Mesothelial cell of epicardium (in vitro differentiated cells): ENCODE data around the gene APMAP. TPM values are rescaled to one million over a fixed set of nuclear protein-coding genes. Genes with fewer than 3 reads are reported as not detected.

Source experiments
- DNase-seq, 2 experiments: peaks; one replicate each; pipeline ENCODE4 v3.0.0; 2021; ENCODE audit warnings: low spot score in 2 of 2; ENCODE audit not compliant: unreplicated experiment in 2 of 2
- H3K27ac Mint-ChIP-seq: 2 replicates; pipeline ENCODE4 v1.8.0; 2021; ENCODE audit warnings: mixed read lengths
- H3K27me3 Mint-ChIP-seq: 2 replicates; pipeline ENCODE4 v1.8.0; 2021; ENCODE audit warnings: low read depth, mixed read lengths
- H3K36me3 Mint-ChIP-seq: 2 replicates; pipeline ENCODE4 v1.8.0; 2021; ENCODE audit warnings: mixed read lengths
- H3K4me1 Mint-ChIP-seq: 2 replicates; pipeline ENCODE4 v1.8.0; 2021; ENCODE audit warnings: mixed read lengths
- H3K4me3 Mint-ChIP-seq: 2 replicates; pipeline ENCODE4 v1.8.0; 2021; ENCODE audit warnings: mild to moderate bottlenecking, moderate library complexity, mixed read lengths
- H3K9me3 Mint-ChIP-seq: 2 replicates; pipeline ENCODE4 v1.8.0; 2021; ENCODE audit warnings: mixed read lengths
- total RNA-seq: library from RNA; stranded (reverse); gene quantifications from 3 replicates; pipeline ENCODE4 v1.2.1, GENCODE V29; 2021
- TF ChIP-seq, protein P1 (sequence below): fragments of 200-600 bp; sonication (generic); IDR thresholded peaks from one replicate; pipeline ENCODE4 v1.5.0; 2021; ENCODE audit warnings: antibody characterized with exemption; ENCODE audit not compliant: unreplicated experiment

Gene APMAP
- total RNA-seq, 1 donor from 2014 or later = 77.4 TPM

DNA sequence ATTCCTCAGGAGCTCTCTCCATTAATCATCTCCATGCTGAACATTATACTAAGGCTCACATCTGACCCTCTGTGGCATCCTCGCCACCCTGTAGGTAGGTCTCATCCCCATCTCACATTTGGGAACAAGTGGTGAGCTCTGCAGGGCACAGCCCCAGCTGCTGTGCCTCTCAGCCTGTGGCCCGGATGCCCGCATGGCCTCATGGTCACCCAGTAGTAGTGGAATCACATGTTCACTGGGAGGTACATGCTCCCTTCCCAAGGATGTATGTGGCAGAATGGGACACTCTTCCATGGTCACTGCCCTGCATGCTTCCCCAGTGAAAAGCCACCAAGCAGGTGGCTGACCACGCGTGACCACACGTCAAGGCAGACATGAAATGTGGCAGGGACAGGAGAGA is 26.3 kb upstream of the APMAP start:
- H3K36me3 Mint-ChIP-seq = no peaks in the 10 kb centered on the region
- peaks cover 9% of the 10 kb centered on the region for H3K27me3 Mint-ChIP-seq
- no peak for DNase-seq
- H3K4me1 Mint-ChIP-seq = peaks cover 13% of the 10 kb centered on the region
- TF ChIP-seq, protein P1, sequence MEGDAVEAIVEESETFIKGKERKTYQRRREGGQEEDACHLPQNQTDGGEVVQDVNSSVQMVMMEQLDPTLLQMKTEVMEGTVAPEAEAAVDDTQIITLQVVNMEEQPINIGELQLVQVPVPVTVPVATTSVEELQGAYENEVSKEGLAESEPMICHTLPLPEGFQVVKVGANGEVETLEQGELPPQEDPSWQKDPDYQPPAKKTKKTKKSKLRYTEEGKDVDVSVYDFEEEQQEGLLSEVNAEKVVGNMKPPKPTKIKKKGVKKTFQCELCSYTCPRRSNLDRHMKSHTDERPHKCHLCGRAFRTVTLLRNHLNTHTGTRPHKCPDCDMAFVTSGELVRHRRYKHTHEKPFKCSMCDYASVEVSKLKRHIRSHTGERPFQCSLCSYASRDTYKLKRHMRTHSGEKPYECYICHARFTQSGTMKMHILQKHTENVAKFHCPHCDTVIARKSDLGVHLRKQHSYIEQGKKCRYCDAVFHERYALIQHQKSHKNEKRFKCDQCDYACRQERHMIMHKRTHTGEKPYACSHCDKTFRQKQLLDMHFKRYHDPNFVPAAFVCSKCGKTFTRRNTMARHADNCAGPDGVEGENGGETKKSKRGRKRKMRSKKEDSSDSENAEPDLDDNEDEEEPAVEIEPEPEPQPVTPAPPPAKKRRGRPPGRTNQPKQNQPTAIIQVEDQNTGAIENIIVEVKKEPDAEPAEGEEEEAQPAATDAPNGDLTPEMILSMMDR = no peak
- H3K27ac Mint-ChIP-seq = no peak overlapping the region
- H3K4me3 Mint-ChIP-seq = no peak overlapping the region
- H3K9me3 Mint-ChIP-seq = no peaks in the 10 kb centered on the region

DNA sequence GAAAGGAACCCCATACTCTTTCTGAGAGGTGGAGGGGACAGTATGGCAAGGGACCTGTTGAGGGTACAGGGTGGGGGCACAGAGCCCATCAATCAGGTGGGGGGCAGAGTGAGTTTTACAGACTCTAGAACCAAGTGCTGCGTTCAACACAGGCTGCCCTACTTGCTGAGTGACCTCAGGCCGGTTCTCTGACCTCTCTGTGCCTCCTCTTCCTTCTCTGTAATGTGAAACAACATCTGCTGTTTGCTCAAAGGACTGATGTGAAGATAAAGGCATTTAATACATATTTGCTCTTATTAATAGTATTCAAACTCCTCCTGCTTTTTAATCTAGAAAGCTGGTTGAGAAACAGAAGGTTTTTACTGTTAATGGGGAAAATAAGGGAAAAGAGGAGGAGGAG is 25.9 kb upstream of the APMAP start:
- DNase-seq = no peak

DNA sequence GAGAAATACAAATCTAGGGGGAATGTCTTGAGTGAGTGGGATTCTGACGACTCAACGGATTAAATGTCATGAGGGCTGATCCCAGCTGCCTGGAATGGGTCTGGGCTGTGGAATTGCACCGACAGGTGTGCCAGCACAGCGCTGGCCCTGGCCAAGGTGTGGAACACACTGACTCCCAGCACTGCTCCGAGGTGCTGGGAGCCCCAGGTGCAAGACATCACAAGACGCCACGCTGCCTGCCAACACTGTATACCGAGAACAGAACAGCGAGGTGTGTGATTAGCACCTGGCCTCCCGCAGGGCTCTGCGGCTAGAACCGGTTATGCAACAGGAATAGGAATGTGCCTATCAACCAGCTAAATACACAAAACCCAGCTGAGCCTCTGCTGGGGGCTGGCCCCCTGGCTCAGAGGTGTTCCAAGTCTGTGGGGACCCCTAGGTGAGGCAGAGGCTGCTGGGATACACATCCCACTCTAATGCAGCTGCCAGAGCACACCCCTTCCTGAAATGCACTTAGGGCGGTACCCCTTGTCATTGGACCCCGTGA is 24.8 kb upstream of the APMAP start:
- H3K36me3 Mint-ChIP-seq = no peaks in the 10 kb centered on the region
- peaks cover 13% of the 10 kb centered on the region for H3K4me1 Mint-ChIP-seq
- no peaks in the 10 kb centered on the region for H3K9me3 Mint-ChIP-seq
- no peak for DNase-seq
- no peak overlapping the region for H3K27ac Mint-ChIP-seq
- TF ChIP-seq, protein P1 = no peak
- no peak overlapping the region for H3K4me3 Mint-ChIP-seq
- peaks cover 9% of the 10 kb centered on the region for H3K27me3 Mint-ChIP-seq

More for the DNA sequence above, 25.9 kb upstream of the APMAP start:
- Mint-ChIP-seq H3K4me1 (peaks cover 13% of the 10 kb centered on the region), H3K27me3 (peaks cover 9% of the 10 kb centered on the region), H3K27ac (no peak overlapping the region), H3K36me3 (no peaks in the 10 kb centered on the region), H3K9me3 (no peaks in the 10 kb centered on the region), H3K4me3 (no peak overlapping the region)
- TF ChIP-seq, protein P1 = no peak

DNA sequence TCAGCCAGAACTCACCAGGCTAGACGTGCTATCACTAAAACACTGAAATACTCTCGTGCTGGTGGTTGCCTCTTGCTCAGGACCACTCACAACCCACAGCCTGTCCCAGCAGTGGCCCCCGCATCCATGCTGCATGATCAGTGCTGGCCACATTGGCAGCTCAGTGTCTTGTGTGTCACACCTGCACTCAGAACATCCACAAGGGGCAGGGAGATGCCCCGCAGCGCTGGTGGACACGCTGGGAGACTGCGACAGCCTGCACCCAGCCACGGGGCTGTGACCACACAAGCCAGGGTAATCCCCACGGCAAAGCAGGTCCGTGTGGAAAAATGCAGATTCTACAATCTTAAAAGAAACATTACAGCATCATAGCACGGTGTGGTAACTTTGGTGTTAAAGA is 23.9 kb upstream of the APMAP start:
- Mint-ChIP-seq H3K4me3 (no peak overlapping the region), H3K27me3 (peaks cover 9% of the 10 kb centered on the region), H3K4me1 (peaks cover 13% of the 10 kb centered on the region), H3K36me3 (no peaks in the 10 kb centered on the region), H3K9me3 (no peaks in the 10 kb centered on the region), H3K27ac (no peak overlapping the region)
- TF ChIP-seq, protein P1 = no peak
- no peak for DNase-seq

DNA sequence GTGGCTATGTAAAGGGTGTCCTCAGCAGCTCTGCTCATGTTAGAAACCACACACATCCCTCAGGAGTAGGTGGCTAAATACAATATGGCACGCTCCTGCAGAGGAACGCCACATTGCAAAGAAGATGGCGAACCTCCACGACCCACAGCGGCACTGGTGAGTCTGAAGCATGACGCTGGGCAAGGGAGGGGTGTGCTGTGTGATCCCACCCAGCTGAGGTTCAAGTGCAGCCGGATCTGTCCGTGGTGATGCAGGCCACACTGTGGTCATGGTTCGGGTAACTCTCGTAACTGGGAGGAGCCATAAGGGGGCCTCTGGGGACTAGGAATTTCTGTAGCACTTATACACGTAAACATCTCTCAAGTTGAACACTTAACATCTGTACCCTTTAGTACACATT is 23.4 kb upstream of the APMAP start:
- TF ChIP-seq, protein P1 = no peak
- peaks cover 12% of the 10 kb centered on the region for H3K27me3 Mint-ChIP-seq
- peaks cover 13% of the 10 kb centered on the region for H3K4me1 Mint-ChIP-seq
- no peak overlapping the region for H3K27ac Mint-ChIP-seq
- no peak for DNase-seq
- H3K36me3 Mint-ChIP-seq = no peaks in the 10 kb centered on the region
- H3K4me3 Mint-ChIP-seq = no peak overlapping the region
- H3K9me3 Mint-ChIP-seq = no peaks in the 10 kb centered on the region

DNA sequence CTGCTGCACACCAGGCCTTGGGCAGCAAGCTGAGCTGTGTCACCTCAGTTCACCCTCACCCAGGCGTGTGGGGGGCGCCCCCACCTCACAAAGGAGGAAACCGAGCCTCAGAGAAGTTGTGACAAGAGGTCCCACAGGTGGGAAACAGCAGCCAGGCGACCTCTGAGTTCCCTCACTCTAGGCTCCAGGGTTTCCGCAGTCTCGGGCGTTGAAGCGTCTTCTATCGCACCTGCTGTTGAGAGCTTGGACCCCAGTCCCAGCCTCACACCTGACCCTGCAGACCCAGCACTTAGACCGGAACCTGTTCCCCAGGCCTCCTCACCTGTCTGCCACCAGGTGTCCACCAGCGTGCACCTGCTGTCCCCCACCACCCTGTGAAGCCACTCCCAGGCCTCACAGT is 22.3 kb upstream of the APMAP start:
- H3K9me3 Mint-ChIP-seq = no peaks in the 10 kb centered on the region
- DNase-seq = no peak
- peaks cover 22% of the 10 kb centered on the region for H3K27me3 Mint-ChIP-seq
- no peak overlapping the region for H3K4me3 Mint-ChIP-seq
- no peak overlapping the region for H3K27ac Mint-ChIP-seq
- H3K36me3 Mint-ChIP-seq = no peaks in the 10 kb centered on the region
- TF ChIP-seq, protein P1 = no peak
- H3K4me1 Mint-ChIP-seq = peaks cover 13% of the 10 kb centered on the region
